Pons (tissue), 1 donor: ENCODE measurements around the gene BBIP1.

ENCODE experiments used
- DNase-seq: peaks from one replicate; pipeline ENCODE4 v3.0.0-alpha.2; 2016; ENCODE audit warnings: low spot score

BBIP1 gene

DNA sequence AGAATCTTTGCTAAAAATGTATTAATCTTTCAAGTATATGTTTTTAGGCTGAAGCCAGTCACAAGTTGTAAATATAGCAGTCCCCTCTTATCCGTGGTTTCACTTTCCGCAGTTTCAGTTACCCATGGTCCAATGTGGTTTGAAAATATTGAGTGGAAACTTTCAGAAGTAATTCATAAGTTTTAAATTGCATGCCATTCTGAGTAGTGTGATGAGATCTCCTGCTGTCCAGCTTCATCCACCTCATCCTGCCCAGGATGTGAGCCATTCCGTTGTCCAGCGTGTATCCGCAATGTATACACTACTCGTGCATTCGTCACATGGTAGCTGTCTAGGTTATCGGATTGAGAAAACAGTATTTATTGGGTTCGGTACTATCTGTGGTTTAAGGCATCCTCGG lies 35.1 kb downstream of the BBIP1 start:
- no peak for DNase-seq

DNA sequence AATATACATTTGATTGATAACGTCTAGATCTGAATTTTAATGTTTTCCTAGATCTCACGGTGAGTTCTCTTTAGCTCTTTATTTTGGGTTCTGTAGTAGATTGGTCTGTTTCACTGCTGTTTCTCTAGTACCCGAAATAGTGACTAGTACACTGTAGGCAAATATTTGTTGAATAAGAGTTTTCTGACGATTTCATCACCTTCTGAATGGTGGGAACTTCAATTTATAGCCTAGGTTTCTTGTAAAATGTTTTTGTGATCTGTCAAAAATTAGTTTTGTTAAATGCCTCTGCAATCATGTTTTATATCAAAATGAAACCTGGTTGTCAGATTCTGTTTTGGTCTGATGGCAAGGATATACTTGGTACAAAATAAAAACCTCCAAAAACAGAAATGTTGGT lies 37.1 kb downstream of the BBIP1 start:
- no peak for DNase-seq

DNA sequence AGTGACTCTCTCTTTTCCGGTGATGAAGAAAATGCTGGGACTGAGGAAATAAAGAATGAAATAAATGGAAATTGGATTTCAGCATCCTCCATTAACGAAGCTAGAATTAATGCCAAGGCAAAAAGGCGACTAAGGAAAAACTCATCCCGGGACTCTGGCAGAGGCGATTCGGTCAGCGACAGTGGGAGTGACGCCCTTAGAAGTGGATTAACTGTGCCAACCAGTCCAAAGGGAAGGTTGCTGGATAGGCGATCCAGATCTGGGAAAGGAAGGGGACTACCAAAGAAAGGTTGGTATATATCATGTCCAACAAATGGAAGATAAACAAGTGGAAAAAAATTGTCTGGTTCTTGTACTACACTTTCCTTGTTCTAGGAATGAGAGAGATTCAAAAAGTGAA lies 37.7 kb downstream of the BBIP1 start:
- DNase-seq: no peak

DNA sequence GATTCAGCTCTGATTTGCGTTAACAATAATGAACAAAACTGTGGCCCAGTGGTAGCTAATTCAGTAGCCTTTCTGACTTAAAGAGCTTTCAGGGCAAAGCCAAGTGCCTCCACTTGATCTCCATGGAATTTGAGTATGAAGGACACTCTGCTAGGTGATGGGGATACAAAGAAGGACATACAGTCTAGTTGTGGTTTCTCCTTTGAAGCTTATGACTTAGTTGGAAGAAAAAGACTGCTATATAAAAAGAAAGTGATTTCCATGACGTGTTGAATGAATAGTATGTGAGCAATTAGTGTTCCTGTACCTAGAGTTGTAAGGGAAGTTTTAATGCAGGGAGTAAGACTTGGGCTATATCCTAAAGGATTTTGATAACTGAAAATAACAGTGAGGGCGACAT lies 39.0 kb downstream of the BBIP1 start:
- DNase-seq: no peak

DNA sequence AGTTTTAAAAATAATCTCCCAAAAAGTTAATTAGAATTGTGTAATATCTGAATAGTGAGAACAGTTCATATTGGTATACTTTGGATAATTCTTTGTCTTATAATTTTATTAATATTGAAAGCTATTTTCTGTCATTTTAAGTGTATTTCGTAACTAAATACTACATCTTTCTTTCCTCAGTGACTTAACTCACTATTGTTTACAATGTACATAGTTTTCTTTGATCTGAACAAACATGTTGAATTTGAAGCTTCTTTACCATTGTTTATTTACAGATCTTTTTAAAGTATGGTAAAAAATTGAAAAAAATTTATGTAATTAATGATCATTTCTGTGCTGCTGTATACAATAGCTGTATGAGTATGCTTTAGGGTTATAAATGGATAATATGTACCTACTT lies 42.2 kb downstream of the BBIP1 start:
- no peak for DNase-seq

DNA sequence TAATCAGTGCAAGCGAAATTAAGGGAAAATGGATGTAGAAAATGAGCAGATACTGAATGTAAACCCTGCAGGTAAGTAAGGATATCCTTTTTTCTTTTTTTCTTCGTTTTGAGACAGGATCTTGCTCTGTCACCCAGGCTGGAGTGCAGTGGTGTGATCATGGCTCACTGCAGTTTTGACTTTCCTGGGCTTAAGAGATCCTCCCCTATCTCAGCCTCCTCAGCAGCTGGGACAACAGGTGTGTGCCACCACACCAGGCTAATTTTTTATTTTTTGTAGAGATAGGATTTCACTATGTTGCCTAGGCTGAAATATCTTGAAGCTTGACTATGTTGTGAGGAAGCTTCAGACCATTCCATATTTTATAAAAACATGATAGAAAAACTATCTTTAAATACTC lies 43.0 kb downstream of the BBIP1 start:
- no peak for DNase-seq

DNA sequence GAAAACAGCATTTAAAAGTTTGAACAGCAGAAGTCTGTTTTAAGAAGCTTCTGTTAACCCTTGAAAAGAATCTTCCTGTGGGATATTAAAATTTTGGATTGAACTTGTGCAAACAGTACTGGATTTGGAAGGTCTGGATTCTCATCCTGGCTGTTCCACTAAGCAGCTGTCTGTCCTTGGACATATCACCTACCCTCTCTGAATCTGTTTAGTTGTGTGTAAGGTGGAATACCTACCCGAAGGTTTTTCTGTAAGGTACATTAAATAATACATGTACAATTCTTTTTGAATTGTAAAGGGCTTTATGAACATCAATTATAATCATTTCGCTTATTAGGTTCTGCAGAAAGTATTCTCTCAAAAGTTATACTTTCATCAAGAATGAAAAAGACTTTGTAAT lies 45.0 kb downstream of the BBIP1 start:
- no peak for DNase-seq

DNA sequence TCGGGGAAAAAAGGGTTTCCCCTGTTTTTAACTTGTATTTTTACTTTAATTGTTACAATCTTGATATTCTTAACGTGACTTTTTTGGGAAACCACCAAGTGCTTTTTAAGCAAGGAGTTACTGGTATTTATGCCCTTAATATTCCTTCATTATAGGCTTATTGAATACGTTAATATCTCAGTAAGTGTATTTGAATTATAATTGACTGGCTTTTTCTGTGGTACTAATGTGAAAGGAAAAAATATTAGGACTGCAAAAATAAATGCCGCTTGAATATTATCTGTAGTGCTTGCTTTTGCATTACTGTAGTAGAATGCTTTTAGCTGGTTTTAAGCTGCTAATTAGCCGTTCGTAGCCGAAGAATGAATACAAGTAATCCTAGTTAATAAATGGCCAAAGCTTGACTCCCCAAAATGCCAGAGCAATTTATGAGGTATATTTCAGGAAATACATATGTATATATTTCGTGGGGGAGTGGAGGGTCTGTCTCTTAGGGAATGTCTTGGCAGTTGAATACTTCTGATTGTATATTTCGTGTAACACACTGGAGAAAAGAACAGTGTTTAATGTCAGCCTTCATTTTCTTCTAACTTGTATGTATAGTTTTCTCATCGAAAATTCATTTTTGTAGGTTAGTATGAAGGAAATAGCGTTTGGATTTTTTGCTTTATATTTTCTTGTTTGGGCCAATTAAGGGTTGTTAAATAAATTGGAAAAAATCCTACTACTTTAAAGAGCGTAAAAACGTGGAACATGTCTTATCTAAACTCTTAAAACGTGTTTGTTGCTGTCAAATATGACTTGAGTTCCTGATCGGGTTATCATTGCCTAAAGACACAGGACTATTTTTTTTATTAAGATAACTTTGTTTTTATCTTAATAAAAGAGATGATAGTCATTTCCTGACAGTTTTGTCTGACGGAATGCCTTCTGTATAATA lies 45.7 kb downstream of the BBIP1 start:
- DNase-seq: no peak

DNA sequence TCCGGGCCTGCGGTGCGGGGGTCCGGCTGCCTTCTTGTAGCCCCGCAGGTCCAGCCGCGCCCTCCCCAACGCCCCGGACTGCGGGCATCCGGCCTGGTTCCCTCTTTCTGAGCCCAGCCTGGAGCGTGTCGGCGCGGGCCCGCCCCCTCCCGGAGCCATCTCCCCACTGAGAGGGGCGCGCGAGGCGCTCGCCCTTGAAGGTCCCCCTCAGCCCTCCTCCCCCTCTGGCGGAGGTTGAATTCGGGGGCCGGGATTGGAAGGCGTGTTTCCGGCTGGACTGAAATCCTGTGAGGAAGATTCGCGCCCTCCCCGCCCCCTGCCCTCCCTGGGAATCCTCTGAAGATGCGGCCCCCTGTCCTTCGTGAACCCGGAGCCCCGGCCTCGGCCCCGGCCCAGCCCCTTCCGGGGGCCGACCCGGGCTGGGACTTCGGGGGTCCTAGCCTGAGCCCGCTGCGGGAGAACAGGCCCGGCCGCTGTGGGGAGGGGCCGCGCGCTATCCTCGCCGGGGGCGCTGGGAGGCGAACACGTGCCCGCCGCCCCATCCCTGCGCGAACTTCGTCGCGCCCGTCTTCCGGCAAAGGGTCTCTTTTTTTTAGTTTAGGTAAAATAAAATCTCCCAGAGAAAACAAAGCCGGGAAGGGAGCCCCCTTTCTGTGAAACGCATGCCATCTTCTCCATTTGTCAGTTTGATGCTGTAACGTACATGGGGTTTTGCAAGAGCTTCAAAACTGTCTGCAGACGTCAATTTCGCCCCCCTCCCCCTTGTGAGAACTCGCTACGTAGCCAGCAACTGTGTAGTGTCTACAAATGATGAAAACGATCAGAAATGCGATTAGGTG lies 46.6 kb downstream of the BBIP1 start:
- DNase-seq: peak; percentile 75

DNA sequence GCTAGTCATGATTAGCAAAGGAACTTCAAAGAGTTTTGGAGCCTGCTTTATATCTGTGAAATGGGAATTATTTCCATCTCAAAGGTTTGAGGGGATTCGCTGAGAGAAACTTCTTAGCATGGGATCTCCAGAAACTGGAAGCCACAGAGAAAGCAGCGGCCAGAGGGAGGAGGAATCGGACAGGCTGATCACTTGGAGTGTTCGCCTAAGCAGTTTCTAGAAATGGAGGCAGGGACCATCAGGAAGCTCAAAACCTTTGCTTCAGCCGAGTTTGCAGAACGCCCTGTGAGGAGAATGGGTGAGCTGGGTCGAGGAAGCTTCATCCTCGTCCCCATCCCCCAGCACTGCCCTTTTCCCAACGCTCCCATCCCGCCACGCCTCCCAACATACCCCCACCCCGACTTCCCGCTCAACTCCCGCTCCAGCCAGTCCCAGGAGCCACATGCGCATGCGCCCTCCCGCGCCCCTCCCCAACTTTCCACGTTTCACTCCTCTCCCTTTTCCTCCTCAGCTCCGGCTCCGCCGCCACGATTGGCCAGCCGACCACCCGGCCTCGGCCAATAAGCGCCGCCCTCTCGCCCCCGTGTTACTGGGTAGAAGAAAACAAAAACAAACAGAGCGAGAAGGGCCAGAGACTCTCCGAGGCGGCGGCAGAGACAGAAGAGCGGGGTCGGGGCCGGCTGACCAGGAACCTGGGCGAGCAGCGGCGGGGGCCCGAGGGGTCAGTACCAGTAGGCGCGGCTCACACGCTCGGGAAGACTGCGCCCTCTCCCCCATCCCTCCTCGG lies 47.5 kb downstream of the BBIP1 start, which contains the start of gene PDCD4:
TSS of gene PDCD4 (plus strand) at position 631 of the 787 bp plus-strand sequence. CDS start 4,100 bp downstream, outside the sequence.
- DNase-seq: peak; percentile 99

DNA sequence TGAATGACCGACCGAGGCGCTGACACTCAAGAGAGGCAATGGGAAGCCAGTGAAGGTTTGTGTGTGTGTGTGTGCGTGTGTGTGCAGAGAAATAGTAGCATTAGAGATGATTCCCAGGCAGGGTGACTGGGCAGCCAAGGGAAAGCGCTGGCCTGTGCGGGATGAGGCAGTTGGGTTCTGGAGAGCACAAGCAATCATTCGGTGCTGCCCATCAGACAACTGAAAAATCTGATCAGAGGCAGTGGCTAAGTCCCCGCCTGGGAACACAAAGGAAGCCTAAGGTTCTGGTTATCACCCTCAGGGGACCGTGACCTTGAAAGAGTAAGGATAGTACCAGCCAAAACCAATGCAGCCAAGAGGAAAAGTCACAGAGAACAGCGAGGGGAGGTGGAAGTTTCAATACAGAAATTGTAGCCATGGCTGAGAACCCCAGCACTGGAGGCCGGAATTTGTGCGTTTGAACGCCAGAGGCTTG lies 48.1 kb downstream of the BBIP1 start:
- DNase-seq: no peak

DNA sequence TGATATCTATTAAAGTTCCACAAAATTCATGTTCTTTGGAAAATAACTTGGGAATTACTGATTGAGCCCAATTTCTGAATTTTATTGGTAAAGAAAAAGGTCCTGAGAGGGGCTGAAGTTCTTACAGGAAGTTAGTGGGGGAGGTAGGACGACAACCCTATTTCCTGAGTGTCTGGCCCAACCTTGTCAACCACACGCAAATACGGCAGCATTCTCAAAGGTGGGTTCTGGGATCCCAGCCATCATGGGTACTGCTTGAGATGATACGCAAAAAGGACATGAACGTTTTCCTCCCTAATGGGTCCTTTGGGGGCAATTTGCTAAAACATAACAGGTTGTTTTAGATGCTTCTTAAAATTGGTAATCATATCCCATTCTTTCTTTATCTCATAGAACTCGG lies 50.0 kb downstream of the BBIP1 start:
- no peak for DNase-seq

DNA sequence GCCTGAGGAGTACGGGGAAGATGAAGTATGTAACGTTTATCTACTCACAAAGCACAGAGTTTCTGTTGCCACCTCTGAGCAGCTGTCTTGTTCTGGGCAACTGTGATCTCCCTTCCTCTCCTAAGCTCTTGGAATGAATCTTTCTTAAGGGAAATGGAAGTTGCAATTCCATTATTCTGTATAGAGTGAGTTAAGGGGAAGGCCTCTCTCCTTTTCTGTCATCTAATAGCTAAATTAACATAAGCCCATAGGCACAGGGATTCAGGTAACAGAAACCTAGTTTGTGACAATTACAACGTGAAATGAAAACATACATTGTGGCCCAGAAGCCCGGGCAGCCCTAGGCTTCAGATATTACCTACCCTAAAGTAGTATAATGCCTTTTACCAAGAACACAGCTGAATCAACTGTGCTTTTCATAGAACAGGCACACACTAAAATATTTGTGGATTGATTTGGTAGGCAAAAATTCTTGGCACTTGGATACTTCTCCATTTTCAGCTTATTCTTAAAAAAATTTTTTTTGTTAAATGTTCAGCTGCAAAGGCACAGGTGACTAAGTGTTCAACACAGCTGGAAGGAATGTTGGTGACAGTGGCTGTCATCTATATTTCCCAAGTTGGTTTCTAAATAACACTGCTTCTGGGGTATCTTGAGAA lies 51.0 kb downstream of the BBIP1 start:
- no peak for DNase-seq

DNA sequence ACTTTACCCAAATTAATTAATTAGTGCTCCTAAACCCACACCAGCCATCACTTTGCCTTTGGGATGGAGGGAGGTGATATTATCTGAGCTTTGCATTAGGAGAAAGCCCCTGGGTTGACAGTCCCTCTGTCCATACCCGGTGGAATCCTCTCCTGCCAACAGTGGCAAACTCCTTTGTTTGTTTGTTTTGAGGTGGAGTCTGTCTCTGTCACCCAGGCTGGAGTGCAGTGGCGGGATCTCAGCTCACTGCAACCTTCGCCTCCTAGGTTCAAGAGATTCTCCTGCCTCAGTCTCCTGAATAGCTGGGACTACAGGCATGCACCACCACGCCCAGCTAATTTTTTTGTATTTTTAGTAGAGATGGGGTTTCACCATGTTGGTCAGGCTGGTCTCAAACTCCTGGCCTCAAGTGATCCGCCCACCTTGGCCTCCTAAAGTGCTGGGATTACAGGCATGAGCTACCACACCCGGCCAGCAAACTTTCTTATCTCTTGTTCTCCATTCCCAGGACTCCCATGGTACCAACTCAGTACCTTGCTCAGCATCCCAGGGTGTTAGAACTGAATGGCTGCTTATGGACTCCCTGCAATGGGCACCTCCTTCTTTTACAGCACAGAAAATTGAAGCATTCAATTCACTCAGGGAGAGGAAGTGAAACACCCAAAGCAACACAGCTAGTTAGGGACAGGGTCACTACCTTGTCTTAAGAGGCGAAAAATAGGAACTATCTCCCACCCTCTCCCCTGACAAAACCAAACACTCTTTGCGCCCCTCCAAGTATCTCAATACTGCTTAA lies 51.8 kb downstream of the BBIP1 start:
- DNase-seq: peak; percentile 57

DNA sequence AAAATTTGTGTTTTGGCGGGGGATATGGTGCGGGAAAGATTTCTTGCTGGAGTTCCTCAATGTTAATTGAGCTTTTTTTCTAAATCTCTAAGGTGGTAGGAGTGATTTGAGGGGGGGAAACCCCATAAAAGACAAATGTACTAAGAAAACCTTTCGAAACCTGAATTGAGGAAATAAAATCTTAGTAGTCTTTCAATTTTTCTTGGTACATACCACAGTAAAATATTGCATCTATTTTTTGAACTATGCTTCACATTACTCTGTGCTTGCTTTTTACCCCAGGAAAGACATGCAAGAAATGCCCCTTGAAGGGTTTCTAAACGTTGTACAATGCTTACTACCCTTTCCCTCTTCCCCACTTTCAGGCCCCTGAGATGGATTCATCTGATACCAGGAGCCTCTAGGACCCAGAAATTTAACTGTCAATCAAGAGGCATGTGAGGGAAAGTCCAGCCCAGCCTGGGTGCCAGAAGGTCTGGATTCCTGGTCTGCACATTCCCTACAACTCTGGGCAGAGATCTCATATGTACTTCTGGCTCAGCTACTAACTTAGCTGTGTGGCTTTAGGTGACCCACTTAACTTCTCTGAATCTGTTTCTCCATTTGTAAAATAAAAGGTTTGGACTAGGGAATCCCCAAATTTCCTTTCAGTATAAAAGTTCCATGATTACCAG lies 53.0 kb downstream of the BBIP1 start:
- no peak for DNase-seq

DNA sequence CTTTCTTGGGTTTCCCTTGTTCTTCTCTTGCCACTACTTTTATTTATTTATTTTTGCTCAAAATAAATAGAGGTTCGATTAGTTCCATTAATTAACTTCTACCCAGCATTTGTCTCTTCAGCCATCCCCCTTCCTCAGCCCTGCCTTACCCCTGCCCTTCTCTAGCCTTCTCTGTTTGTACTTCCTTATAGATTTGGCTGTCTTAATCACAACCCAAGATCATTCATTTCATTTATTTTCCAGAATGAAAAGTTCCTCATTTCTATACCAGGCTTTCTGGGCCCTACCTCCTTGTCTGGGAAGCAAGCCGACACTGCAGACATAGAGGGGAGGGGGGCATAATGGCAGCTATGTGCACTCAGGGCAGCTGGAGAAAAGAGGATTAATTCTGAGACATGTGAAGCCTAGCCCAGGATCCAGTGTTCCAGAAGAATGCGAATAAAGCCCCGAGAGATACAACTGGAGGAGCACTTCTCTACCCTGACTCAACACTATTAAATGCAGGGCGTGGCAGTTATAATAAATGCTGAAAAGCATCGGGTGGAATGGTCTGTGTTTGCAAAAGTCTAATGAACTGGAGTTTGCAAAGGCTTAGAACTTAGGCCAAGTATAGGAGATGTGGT lies 53.7 kb downstream of the BBIP1 start:
- DNase-seq: no peak

DNA sequence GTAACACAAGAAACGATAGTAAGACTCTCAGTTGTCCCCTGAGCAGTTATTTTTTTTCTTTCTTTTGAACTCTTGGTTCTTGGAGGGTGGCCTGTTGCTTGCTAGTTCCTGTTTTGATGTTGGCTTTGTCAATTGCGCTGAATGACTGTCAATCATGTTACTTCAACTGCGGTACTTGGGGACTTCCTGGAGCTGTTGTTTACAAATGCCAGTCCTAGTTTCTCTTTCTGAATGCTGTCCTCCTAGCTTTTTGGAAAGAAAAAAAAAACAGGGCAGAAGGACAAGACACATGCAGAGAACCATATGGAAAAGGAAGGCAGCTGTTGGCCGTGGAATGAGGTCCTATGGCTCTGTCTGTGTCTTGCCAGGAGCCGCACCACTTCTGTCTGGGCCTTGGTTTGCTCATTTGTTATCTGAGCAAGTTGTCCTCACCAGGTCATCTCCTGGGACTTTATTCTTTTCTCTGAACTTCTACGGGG lies 54.3 kb downstream of the BBIP1 start:
- DNase-seq: peak; percentile 81

DNA sequence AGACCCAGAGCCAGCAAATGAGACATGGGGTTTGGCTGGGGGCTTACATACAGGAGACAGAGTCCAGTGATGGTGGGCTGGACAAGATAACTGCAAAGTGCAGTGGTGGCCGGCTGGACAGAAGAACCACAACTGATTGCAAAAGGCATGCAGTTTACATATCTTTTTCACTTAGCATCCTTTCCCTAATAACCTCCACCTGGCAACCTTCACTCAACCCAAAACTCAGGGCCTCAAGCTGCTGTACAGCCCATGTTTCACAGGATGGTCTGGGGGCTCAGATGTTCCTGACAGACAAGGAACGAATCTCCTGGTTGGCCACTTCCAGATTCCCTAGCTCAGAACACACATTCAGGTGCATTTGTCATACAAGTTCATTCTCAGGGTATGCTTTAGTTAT lies 55.0 kb downstream of the BBIP1 start:
- DNase-seq: no peak

DNA sequence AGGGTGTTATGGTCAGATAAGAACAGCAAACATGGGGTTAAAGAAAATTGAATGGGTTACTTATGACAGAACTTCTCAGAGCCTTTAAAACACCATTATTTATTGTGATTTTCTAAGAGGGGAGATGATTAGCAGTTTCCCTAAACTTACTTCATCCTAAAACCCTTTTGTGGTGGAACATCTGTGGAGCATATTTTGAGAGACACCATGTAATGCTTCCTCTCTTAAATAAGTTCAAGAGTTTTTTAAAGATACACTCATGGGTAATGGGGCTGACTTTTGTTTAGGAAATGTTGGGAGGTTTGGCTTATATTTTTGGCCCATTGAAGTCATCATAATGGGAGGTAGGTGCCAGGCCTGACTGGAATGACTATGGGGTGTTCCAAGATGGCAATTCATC lies 55.6 kb downstream of the BBIP1 start:
- no peak for DNase-seq
